Sigmoid colon (tissue), 4 donors: Measurements from ENCODE around the gene TRIP12.

Experiments used
- CTCF ChIP-seq, 4 experiments: fragments of 450-650 bp in 3 of 4; fragments of 200-600 bp in 1 of 4; IDR thresholded peaks; one replicate each; pipeline ENCODE4 v1.5.1; 2016 to 2019; ENCODE audit warnings: antibody characterized with exemption in 4 of 4, mild to moderate bottlenecking in 3 of 4, moderate library complexity in 2 of 4
- POLR2A ChIP-seq, 2 donors: fragments of 450-650 bp; IDR thresholded peaks; one replicate each; pipeline ENCODE4 v1.6.1; 2016; ENCODE audit warnings: antibody characterized with exemption in 2 of 2, mild to moderate bottlenecking in 2 of 2, moderate library complexity in 2 of 2
- POLR2AphosphoS5 ChIP-seq, 4 donors: sonication (generic); formaldehyde crosslinking; IDR thresholded peaks; one replicate each; pipeline ENCODE4 v1.6.1; 2017; ENCODE audit warnings: antibody characterized with exemption in 4 of 4

GRCh38 chr2:229870903-229871656, 50.7 kb downstream of the TRIP12 start:
- no peak for TF ChIP-seq CTCF (IDR thresholded peaks at IDR 0.05)
- no peak for TF ChIP-seq POLR2A (IDR thresholded peaks at IDR 0.05)
- TF ChIP-seq POLR2AphosphoS5 (IDR thresholded peaks at IDR 0.05): no peak
